Measurements from ENCODE around the gene FAM98B.
"Not testable (repeated sequence)": the region's sequence is repeated elsewhere in the genome, so short reads cannot be mapped to it uniquely, and the experiment has no call there.

The FAM98B gene

GRCh38 chr15:38453971-38454695, at the start of gene FAM98B:
Gene FAM98B (plus strand): TSS chr15:38454127. CDS start chr15:38454162, 35 bp downstream.
- peak; percentile 90 for DNase-seq (ENCODE audit: low spot score)

- no peak for DNase-seq (ENCODE audit: low spot score)
Observed at GRCh38 chr15:38406436-38406835, 47.5 kb upstream of the FAM98B start.

DNA sequence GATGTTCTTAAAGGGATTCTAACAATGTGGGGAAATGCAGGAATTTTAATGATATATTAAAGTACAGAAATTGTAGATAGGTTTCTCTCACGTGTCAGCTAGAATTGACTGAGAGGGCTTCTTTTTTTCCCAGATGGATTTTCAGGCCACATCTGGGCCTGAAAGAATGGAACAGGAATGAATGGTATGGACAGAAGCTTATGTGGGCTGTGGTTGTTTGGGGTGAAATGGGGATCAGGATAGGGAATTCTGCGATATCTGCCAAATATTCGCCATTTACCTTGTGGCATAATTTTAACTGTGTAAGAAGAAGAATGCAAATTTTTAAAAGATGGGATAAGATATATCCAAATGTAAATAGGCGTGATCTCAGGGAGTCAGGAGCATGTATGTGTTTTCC, 45.4 kb upstream of the FAM98B start:
- DNase-seq (ENCODE audit: low spot score): no peak

DNA sequence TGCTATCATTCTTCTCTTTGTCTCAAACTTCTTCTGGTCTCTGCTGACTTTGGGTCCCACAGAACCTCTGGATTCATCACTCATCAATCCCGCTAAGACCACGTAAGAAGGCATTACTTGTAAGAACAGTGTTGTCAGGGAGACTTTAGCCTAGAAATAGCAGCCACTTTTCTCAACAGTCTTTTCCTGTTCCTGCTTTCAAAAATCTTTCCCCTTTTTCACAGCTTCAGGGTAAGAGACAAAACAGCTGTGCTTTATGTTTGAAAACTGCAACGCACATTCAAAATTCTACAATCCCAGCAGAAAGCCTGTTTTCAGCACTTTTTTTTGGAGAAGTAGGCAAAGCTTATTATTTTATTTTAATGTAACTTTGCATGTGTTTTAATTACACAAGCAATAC, 42.0 kb upstream of the FAM98B start:
- no peak for DNase-seq (ENCODE audit: low spot score)

GRCh38 chr15:38412466-38412865, 41.5 kb upstream of the FAM98B start:
- no peak for DNase-seq (ENCODE audit: low spot score)

DNA sequence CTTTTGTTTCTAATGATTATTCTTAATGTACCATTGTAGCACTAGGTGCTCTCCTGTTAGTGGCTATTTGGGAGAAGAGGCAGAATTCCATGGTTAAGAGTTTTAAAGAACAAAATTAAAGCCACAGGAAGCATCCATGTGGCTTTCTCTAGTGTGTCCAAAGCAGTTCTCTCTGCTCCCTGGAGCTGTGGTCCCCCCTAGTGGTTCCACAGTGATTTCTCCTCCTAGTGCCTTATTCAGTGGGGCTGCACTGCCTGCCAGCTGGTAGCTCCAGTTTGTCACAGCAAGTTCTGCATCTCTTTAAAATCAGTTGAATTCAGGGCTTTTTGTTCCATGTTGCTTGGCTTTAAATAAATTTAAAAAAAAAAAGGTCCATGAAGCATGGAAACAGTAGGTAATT, 39.6 kb upstream of the FAM98B start:
- peak; percentile 53 for DNase-seq (ENCODE audit: low spot score)

GRCh38 chr15:38421069-38421690, 32.7 kb upstream of the FAM98B start:
- no peak for DNase-seq (ENCODE audit: low spot score)

- DNase-seq (ENCODE audit: low spot score): no peak
Observed at GRCh38 chr15:38424101-38424552, 29.8 kb upstream of the FAM98B start.

- DNase-seq (ENCODE audit: low spot score): no peak
Observed at GRCh38 chr15:38425269-38425668, 28.7 kb upstream of the FAM98B start.

DNA sequence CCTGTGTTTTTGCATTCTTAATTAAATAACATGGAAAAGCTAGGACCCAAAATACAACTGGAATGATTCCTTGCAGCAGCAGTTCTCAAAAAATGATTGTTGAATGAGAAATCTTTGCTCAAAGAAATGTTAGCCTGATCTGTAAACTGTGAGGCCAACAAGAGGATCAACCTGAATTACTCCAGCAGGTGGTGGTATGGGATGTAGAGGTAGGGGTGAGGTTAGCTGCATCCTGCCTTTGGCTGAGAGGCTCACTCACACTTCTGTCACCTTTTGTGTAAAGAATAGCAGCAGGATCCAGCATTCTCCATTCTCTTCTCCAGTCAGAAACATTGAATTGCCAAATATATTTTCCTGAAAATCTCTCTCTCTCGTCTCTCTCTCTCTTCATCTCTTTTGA, 26.5 kb upstream of the FAM98B start:
- DNase-seq (ENCODE audit: low spot score): no peak

DNA sequence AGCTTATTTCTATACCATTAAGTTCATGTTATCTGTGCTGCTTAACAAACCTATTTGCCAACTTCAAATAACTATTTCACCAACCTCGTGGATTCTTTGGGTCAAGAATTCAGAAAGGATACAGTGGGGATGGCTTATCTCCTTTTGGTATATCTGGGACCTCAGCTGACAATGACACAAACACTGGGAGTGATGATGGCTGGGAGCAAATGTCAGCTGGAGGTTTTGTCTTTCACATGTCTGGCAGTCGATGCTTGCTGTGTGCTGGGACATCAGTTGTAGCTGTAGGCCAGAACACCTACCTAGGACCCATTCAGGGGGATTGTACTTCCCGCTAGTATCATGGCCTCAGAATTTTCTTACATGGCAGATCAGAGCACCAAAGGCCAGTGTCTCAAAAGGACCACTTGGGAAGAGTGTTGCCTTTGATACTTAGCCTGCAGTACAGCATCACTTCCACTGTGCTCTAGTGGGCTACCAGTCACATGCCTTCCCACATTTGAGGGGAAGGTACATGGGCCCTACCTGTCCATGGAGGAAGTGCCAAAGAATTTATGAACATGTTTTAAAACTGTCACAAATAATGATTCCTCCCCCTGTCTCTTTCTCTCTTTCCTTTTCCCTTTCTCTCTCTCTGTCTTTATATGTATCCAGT, 23.7 kb upstream of the FAM98B start:
- no peak for DNase-seq (ENCODE audit: low spot score)

GRCh38 chr15:38436993-38437392, 16.9 kb upstream of the FAM98B start:
- DNase-seq (ENCODE audit: low spot score): no peak

DNA sequence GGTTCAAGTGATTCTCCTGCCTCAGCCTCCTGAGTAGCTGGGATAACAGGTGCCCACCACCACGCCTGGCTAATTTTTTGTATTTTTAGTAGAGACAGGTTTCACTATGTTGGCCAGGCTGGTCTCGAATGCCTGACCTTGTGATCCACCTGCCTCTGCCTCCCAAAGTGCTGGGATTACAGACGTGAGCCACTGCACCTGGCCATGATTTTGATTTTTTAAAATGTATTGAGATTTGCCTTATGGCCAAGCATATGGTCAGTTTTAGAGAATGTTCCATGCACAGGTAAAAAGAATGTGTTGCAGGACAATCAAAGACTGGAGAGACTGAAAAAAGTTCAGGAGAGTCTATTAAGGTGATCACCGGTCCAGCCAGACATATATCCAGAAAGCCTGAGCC, 16.3 kb upstream of the FAM98B start:
- DNase-seq (ENCODE audit: low spot score): not testable (repeated sequence)

DNA sequence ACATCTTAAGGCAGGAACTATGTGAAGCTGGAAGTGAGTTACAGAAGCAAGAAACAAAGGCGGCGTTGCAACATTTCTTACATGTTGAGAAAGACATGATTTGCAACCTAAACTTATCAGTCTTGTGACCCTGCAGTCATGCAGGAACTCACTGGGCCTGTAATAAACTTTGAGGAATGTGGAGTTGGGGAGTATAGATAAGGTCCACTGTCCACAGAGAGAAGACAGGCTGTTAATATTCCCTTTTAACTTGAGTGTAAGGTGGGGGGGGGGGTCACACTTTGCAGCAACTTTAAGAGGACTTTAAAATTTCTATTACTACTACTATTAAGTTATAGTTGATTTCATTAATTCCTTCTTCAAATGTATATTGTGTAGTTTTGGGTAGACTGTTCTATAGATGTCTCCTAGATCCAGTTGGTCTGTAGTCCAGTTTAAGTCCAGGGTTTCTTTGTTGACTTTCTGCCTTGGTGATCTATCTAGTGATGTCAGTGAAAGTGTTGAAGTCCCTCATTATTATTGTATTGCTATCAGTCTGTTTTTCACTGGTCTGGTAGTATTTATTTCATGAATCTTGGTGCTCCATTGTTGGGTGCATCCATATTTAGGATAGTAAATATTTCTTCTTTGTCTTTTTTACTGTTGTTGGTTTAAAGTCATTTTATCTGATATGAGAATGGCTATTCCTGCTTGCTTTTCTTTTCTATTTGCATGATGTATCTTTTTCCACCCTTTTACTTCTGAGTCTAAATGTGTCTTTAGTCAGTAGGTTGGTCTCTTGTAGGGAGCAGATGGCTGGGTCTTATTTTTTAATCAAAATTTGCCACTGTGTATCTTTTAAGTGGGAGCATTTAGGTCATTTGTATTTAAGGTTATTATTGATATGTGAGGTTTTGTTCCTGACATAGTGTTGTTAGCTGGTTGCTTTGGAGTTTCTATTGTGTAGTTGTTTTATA, 15.6 kb upstream of the FAM98B start:
- no peak for DNase-seq (ENCODE audit: low spot score)

- peak; percentile 41 for DNase-seq (ENCODE audit: low spot score)
Observed at GRCh38 chr15:38440353-38441129, 13.4 kb upstream of the FAM98B start.

- DNase-seq (ENCODE audit: low spot score): no peak
Observed at GRCh38 chr15:38441130-38441519, 12.8 kb upstream of the FAM98B start.

DNA sequence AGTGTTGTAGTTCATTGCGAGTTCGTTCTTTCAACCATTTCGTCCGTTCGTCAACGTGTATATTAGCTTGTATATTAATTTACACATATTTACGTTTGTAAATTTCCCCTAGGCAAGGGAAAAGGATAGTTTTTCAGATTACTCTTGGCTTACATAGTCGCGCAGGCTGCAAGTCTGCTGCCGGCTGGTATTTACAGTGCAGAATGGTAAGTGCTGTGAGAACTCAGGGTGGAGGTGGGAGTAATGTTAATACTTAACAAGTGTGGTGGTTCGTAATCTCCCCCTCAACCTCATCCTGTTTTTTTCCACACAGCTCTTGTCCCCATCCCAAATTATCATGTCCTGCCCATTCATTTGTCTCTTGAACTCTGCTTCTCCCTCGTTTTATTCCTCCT, 766 bp downstream of the FAM98B start:
- no peak for DNase-seq (ENCODE audit: low spot score)

DNA sequence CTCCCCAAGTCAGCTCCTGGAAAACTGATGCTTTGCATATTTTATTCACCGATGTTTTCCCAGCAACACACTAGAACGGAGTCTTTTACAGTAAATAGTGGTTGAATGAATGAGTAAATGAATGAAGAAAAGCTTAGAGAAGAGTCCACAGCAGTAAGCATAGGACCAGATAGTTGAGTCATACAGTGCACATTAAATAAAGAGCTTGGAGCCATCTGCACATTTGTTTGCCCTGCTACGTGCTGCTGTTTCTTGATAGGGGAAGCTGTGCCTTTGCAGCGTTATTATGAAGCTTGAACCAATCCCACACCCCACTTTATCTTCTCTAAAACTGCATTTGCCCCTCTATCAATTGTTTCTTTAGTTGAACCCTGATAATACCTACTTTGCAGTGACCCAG, 1.2 kb downstream of the FAM98B start:
- DNase-seq (ENCODE audit: low spot score): no peak

DNA sequence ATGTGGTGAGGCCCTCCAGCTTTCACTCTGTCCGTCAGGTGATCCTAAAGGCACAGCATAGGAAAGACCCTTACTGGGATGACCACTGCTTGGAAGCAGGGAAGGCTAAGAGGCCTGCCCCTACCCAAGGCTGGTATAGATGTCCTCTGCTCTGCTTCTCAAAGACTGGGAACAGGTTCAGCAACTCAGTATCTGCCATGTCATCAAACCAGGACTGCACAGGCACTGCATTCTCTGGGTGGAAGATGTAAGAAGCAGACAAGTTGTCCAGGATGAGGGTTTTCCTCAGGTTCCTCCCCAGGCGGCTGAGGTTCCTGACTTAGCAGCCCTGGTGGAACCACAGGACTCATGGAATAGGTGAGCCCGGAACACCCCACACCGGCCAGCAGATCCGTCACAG, 4.7 kb downstream of the FAM98B start:
- no peak for DNase-seq (ENCODE audit: low spot score)

DNA sequence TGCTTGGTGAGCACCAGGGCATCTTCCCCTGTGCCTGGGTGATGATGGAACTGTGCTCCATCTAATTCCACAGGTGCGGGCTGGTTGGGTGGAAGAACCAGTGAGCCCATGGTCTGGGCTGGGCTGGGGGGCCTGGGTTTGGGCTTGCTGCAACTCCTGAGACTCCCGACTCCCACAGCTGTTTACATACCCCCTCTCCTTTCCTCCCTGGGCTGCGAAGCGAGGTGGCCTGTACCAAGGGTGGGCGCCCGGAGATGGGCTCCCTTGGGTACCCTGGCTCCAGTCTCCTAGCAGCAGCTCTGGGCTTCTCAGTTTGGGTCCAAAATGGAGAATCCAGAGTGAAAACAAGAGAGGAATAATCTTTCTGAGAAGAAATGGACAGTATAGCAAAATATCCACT, 5.6 kb downstream of the FAM98B start:
- DNase-seq (ENCODE audit: low spot score): no peak

- no peak for DNase-seq (ENCODE audit: low spot score)
Observed at GRCh38 chr15:38460543-38460942, 6.6 kb downstream of the FAM98B start.

Data from putamen (tissue), 1 donor.